Stimulated activated CD4-positive, alpha-beta T cell treated with anti-CD3 and anti-CD28 coated beads, Interleukin-4, amount 100 ng/mL, for 4 hours (primary cell): ENCODE results near the gene SOD3.

Experiments used
- DNase-seq, 2 experiments: peaks; one replicate each; pipeline ENCODE4 v3.0.0-alpha.2; 2020

SOD3 gene

GRCh38 chr4:24775750-24776149 is 19.6 kb upstream of the SOD3 start:
- no peak for DNase-seq

- DNase-seq, result no peak
Measured at GRCh38 chr4:24777536-24778463, 17.6 kb upstream of the SOD3 start.

GRCh38 chr4:24778464-24779225 is 16.7 kb upstream of the SOD3 start:
- DNase-seq, result no peak

GRCh38 chr4:24780936-24781495 is 14.4 kb upstream of the SOD3 start:
- no peak for DNase-seq

- DNase-seq, result no peak
Measured at GRCh38 chr4:24781999-24782745, 13.2 kb upstream of the SOD3 start.

- no peak for DNase-seq
Measured at GRCh38 chr4:24783506-24783905, 11.9 kb upstream of the SOD3 start.

GRCh38 chr4:24791043-24791442 is 4.3 kb upstream of the SOD3 start:
- no peak for DNase-seq

GRCh38 chr4:24792552-24792951 is 2.8 kb upstream of the SOD3 start:
- no peak for DNase-seq

GRCh38 chr4:24793219-24794005 is 2.0 kb upstream of the SOD3 start:
- DNase-seq, result no peak

- no peak for DNase-seq
Measured at GRCh38 chr4:24794051-24794450, 1.3 kb upstream of the SOD3 start.

GRCh38 chr4:24794480-24794879 is 893 bp upstream of the SOD3 start:
- no peak for DNase-seq

GRCh38 chr4:24795666-24796381 is 451 bp downstream of the SOD3 start:
- DNase-seq, result no peak

- no peak for DNase-seq
Measured at GRCh38 chr4:24796620-24797019, 1.2 kb downstream of the SOD3 start.

- no peak for DNase-seq
Measured at GRCh38 chr4:24798036-24798610, 2.8 kb downstream of the SOD3 start.

- no peak for DNase-seq
Measured at GRCh38 chr4:24799196-24799543, 3.8 kb downstream of the SOD3 start.

- DNase-seq, result no peak
Measured at GRCh38 chr4:24799544-24800324, 4.4 kb downstream of the SOD3 start.

- DNase-seq, result no peak
Measured at GRCh38 chr4:24800325-24800895, 5.0 kb downstream of the SOD3 start.

- DNase-seq, result no peak
Measured at GRCh38 chr4:24801136-24801855, 5.9 kb downstream of the SOD3 start.

- DNase-seq, result no peak
Measured at GRCh38 chr4:24802648-24803047, 7.3 kb downstream of the SOD3 start.
